CD4-positive, alpha-beta T cell treated with Interleukin-4 for 1 hour (primary cell): ENCODE measurements around the gene INPP5F.
A peak's percentile ranks its signal among the peaks of the same experiment; 100 is the strongest.
"Not testable (repeated sequence)": the region's sequence is repeated elsewhere in the genome, so short reads cannot be mapped to it uniquely, and the experiment has no call there.

Source experiments
- DNase-seq, 2 donors: peaks; one replicate each; pipeline ENCODE4 v3.0.0-alpha.2; 2020 to 2022

The INPP5F gene

DNA sequence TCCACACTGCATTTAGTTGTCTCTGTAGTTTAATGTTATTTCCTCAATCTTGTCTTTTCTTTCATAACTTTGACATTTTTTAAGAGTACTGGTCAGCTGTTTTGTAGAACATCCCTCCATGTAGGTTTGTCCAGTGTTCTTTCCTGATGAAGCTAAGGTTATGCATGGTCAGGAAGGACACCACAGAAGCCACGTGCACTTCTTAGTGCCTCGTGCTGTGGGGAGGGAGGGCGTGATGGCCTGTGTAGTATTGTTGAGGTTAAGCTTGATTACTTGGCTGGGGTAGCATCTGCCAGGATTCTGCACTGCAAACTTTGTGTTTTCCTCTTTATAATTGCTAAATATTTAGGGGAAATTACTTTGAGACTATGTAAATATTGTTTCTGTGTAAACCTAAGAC is 98.4 kb downstream of the INPP5F start:
- no peak for DNase-seq

DNA sequence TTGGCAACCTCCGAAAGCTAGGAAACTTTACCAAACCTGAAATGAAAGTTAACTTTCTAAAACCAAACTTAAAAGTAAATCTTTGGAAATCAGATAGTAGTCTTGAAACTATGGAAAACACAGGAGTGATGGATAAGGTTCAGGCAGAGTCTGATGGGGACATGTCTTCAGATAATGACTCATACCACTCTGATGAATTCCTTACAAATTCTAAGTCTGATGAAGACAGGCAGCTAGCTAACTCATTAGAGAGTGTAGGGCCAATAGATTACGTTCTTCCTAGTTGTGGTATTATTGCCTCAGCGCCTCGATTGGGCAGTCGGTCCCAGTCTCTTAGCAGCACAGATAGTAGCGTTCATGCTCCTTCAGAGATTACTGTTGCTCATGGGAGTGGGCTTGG is 100.9 kb downstream of the INPP5F start:
- no peak for DNase-seq

DNA sequence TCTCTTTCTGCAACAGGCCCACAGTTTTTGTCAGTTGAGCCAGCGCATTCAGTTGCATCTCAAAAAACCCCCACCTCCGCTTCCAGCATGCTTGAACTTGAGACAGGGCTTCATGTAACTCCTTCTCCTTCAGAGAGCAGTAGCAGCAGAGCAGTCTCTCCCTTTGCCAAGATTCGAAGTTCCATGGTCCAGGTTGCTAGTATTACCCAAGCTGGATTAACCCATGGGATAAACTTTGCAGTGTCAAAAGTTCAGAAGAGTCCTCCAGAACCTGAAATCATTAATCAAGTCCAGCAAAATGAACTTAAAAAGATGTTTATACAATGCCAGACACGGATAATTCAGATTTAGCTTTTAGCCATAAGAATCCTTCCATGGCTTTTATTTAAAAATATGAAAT is 101.6 kb downstream of the INPP5F start:
- DNase-seq = no peak

DNA sequence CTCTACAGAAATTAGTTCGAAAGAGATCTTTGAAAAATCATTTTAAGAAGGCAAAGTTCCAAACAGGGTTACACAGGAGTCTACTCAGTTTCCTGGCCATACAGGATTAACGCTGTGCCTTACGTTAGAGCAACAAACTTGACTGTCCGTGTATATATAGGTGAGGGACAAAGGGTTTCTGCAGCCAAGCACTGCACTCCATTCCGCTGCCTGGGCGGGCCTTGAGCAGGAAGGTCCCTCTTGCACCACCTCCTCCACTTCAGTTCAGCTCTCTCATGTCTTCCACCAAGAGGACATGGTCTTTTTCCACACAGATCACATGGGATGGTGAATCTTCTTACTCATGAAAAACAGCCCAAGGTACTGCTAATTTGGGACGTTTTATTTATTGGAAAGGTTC is 103.6 kb downstream of the INPP5F start:
- DNase-seq = no peak

- no peak for DNase-seq
Measured at GRCh38 chr10:119830851-119831250, 105.0 kb downstream of the INPP5F start.

- no peak for DNase-seq
Measured at GRCh38 chr10:119831656-119832055, 105.8 kb downstream of the INPP5F start.

DNA sequence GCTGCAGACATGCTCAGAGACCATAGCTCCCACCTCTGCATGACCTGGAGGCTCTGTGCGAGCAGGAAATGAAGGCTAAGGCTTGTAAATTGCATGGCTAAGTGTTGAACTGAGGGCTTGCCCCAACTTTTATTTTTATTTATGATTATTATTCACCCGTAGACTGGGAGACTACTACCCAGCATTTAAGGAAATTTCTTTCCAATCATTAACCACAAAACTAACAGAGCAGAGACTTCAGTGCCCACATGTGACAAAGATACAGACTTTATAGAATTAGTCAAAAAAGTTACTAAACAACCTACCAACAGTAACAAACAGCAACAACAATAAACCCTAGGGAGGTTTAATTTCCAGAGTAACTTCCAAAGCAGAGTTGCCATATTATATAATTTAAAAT is 107.1 kb downstream of the INPP5F start:
- no peak for DNase-seq

GRCh38 chr10:119834188-119834587 is 108.3 kb downstream of the INPP5F start:
- no peak for DNase-seq

DNA sequence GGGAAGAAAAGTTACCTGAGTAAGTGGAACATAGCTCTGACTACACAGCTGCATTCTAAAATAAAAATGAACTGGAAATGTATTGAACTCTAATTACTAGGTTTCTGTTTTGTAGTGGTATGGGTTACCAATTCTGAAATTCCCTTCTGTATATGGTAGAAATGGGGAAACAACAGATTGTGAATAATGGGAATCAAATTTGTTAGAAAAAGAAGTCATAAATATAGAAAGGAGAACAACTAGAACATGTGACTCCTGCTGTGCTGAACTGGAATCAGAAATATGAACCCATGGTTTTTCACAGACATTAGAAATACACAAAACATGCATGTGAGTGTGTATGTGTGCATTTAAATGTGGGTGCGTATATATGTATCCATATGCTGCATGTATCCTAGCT is 119.8 kb downstream of the INPP5F start:
- no peak for DNase-seq

- no peak for DNase-seq
Measured at GRCh38 chr10:119849031-119849789, 123.4 kb downstream of the INPP5F start.

DNA sequence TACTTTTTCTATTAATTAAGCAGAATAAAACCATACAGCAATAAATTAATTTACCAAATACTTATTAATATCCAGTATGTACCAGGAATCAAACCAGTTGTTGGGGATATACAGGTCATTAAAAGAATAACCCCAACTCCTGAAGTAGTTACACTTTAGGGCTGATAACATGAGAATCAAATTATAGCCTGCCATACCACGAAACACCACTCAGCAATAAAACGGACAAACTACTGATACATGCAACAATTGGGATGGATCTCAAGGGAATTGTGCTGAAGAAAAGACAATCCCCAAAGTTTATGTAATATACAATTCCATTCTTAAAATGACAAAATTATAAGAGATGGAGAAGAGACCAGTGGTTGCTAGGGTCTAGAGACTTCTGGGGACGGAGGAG is 124.1 kb downstream of the INPP5F start:
- DNase-seq = no peak

DNA sequence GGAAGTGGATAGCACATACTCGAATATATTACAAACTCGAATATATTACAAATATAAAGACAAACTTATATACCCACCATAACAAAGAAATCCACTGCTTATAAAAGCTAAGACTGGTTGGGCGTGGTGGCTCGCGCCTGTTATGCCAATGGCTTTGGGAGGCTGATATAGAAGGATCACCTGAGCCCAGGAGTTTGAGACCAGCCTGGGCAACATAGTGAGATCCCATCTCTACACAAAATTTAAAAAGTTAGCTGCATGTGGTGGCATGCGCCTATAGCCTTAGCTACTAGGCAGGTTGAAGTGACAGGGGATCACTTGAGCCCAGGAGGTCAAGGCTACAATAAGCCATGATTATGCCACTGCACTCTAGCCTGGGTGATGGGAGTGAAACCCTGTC is 126.4 kb downstream of the INPP5F start:
- DNase-seq = no peak

DNA sequence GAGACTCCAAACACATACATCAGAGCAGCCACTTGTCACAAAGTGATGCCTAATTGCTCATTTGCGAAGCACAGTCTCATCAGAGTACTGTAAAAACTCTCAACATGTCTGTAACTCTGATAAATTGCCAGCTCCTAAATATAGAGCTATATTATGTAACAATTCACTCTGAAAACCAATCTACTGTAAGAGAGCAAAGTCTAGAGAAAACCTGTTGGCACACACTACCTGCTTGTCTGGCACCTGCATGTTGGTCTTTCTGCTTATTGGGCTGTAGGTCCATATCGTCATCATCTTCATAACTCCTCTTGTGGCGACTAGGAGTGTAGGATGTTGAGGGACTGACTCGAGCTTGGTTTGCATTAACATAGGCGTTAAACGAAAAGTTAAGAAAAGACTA is 127.0 kb downstream of the INPP5F start:
- no peak for DNase-seq

DNA sequence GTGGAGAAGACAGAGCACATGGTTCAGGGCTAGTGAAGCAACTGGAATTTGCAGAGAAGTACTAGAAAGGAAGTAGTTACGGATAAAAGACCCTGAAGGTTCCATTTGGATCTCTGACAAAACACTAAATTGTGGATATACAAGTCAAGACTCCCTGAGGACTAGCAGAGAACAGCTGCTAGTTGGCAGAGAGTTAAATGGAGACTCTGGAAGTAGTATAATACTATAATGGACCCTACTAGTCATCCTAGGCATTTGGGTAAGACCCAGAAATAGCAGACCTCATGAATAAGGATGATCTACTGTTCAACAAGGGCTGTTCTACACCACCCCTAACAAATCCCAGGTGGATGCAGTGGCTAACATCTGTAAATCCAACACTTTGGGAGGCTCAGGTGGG is 127.7 kb downstream of the INPP5F start:
- DNase-seq = no peak

- DNase-seq = no peak
Measured at GRCh38 chr10:119858063-119858462, 132.2 kb downstream of the INPP5F start.

- DNase-seq = peak in 1 of 2 donors; percentile 72
Measured at GRCh38 chr10:119859420-119860258, 133.8 kb downstream of the INPP5F start.

DNA sequence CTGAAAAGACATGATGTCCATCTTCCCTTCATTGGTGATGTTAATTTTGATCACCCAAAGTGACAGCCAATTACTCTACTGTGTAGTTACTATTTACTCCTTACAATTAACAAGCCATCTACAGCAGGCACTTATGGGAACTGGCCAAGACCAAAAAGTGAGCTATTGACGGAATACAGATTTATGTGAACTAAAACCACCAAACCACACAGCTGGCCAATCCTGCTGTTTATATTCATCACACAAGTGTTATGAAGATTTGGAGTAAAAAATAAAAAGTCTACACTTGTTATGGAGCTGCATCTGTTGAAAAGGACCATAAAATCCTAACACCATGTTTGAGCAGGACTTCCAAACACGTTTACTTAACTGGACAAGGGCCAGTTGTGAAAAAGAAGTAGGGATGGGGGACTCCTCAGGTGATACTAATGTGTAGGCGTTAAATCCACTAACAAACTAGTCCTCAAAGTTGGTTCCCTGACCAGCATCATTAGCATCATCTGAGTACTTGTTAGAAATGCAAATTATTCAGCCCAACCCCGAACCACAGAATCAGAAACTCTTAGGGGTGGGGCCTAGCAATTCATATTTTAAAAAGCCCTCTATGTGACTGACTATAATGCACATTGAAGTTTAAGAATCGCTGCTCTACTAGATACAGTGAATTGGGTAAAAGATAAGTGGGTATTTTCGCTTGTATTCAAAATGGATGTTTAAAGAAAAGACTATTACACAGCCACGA is 135.2 kb downstream of the INPP5F start:
- DNase-seq = no peak

- no peak for DNase-seq
Measured at GRCh38 chr10:119862524-119862923, 136.7 kb downstream of the INPP5F start.

GRCh38 chr10:119863951-119864565 is 138.2 kb downstream of the INPP5F start:
- no peak for DNase-seq

DNA sequence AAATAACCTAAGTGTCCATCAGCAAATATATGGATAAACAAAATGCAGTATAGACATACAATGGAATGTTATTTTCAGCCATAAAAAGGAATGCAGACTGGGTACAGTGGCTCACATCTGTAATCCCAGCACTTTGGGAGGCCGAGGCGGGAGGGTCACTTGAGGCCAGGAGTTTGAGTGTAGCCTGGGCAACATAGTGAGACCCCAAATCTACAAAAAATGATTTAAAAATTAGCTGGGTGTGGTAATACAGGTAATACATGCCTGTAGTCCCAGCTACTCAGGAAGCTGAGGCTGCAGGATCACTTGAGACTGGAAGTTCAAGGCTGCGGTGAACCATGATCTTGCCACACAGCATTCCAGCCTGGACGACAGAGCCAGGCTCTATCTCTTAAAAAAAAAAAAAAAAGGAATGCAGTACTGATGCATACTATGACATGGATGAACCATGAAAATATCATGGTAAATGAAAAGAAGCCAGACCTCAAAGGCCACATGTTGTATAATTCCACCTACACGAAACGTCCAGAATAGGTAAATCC is 139.9 kb downstream of the INPP5F start:
- no peak for DNase-seq

GRCh38 chr10:119867317-119867716 is 141.5 kb downstream of the INPP5F start:
- DNase-seq = no peak

GRCh38 chr10:119869398-119869797 is 143.5 kb downstream of the INPP5F start:
- not testable (repeated sequence) for DNase-seq
